ENCODE results near the gene CFAP20DC.

The CFAP20DC gene

GRCh38 chr3:58794750-58795149 lies 255.1 kb downstream of the CFAP20DC start:
- DNase-seq = no peak

- no peak for DNase-seq
Observed at GRCh38 chr3:58793938-58794337, 255.9 kb downstream of the CFAP20DC start.

GRCh38 chr3:58792921-58793451 lies 256.8 kb downstream of the CFAP20DC start:
- no peak for DNase-seq

- no peak for DNase-seq
Observed at GRCh38 chr3:58789385-58789784, 260.4 kb downstream of the CFAP20DC start.

- DNase-seq = no peak
Observed at GRCh38 chr3:58784888-58785287, 264.9 kb downstream of the CFAP20DC start.

GRCh38 chr3:58784425-58784824 lies 265.4 kb downstream of the CFAP20DC start:
- no peak for DNase-seq

GRCh38 chr3:58783845-58784244 lies 266.0 kb downstream of the CFAP20DC start:
- no peak for DNase-seq

- no peak for DNase-seq
Observed at GRCh38 chr3:58779934-58780333, 269.9 kb downstream of the CFAP20DC start.

- no peak for DNase-seq
Observed at GRCh38 chr3:58776231-58776630, 273.6 kb downstream of the CFAP20DC start.

- no peak for DNase-seq
Observed at GRCh38 chr3:58772462-58772861, 277.4 kb downstream of the CFAP20DC start.

GRCh38 chr3:58769065-58769464 lies 280.8 kb downstream of the CFAP20DC start:
- DNase-seq = no peak

GRCh38 chr3:58766587-58767282 lies 283.1 kb downstream of the CFAP20DC start:
- DNase-seq = no peak

GRCh38 chr3:58755150-58755549 lies 294.7 kb downstream of the CFAP20DC start:
- DNase-seq = no peak

- no peak for DNase-seq
Observed at GRCh38 chr3:58754074-58754473, 295.8 kb downstream of the CFAP20DC start.

- no peak for DNase-seq
Observed at GRCh38 chr3:58751882-58752567, 297.8 kb downstream of the CFAP20DC start.

GRCh38 chr3:58751235-58751634 lies 298.6 kb downstream of the CFAP20DC start:
- DNase-seq = no peak

- DNase-seq = no peak
Observed at GRCh38 chr3:58749948-58750347, 299.9 kb downstream of the CFAP20DC start.

- DNase-seq = no peak
Observed at GRCh38 chr3:58748024-58748423, 301.8 kb downstream of the CFAP20DC start.

GRCh38 chr3:58746758-58747157 lies 303.1 kb downstream of the CFAP20DC start:
- DNase-seq = no peak

GRCh38 chr3:58743296-58743695 lies 306.5 kb downstream of the CFAP20DC start:
- DNase-seq = no peak

GRCh38 chr3:58742239-58742638 lies 307.6 kb downstream of the CFAP20DC start:
- DNase-seq = no peak

- DNase-seq = no peak
Observed at GRCh38 chr3:58737644-58738043, 312.2 kb downstream of the CFAP20DC start.

GRCh38 chr3:58731673-58732072 lies 318.2 kb downstream of the CFAP20DC start:
- no peak for DNase-seq

GRCh38 chr3:58728723-58729122 lies 321.1 kb downstream of the CFAP20DC start:
- no peak for DNase-seq

All from activated effector memory CD4-positive, alpha-beta T cell treated with Interleukin-2 at 50 U/mL for 16 hours (primary cell).